H1 (cell line): ENCODE results near the gene ENTPD6. TPM values are rescaled to one million over a fixed set of nuclear protein-coding genes. Genes with fewer than 3 reads are reported as not detected.

Experiments
- CTCF ChIA-PET: fragments of 300-600 bp; sonication (Branson Sonifier 250); formaldehyde crosslinking; loops from one replicate; lab custom pipeline; 2021; ENCODE audit not compliant: partially characterized antibody; lab: Charles Lee
- POLR2A ChIA-PET: fragments of 300-600 bp; sonication (Branson Sonifier 250); formaldehyde crosslinking; loops from one replicate; lab custom pipeline; 2021; ENCODE audit warnings: inconsistent platforms; ENCODE audit not compliant: partially characterized antibody; lab: Charles Lee
- DNase-seq, 2 experiments: peaks; one replicate each; pipeline versions ENCODE4 v3.0.0 to v3.0.0-alpha.2; 2010 to 2022; ENCODE audit warnings: low spot score in 2 of 2, low read depth in 1 of 2, mixed read lengths in 1 of 2
- FAIRE-seq: peaks from 2 replicates; lab custom pipeline; 2011; peaks lifted over from hg19 to GRCh38; lab: Jason Lieb, UNC
- H2AFZ ChIP-seq: 2 replicates; pipeline ENCODE4 v1.8.1; 2012; ENCODE audit warnings: low read length, inconsistent platforms
- H2AK5ac ChIP-seq: 2 replicates; pipeline ENCODE4 v1.6.1; 2013; ENCODE audit warnings: low read depth, low read length
- H2BK120ac ChIP-seq: replicated peaks from 2 replicates; pipeline ENCODE3; 2013; ENCODE audit warnings: low read depth, low read length, inconsistent platforms
- H2BK12ac ChIP-seq: 2 replicates; pipeline ENCODE4 v1.6.1; 2013; ENCODE audit warnings: low read depth, low read length
- H2BK15ac ChIP-seq: 2 replicates; pipeline ENCODE4 v1.6.1; 2013; ENCODE audit warnings: low read length
- H2BK20ac ChIP-seq: 2 replicates; pipeline ENCODE4 v1.6.1; 2013; ENCODE audit warnings: low read length
- H2BK5ac ChIP-seq: 2 replicates; pipeline ENCODE4 v1.6.1; 2013; ENCODE audit warnings: low read depth, low read length
- H3K14ac ChIP-seq: 2 replicates; pipeline ENCODE4 v1.6.1; 2013; ENCODE audit warnings: inconsistent platforms; ENCODE audit not compliant: insufficient read length
- H3K18ac ChIP-seq: 2 replicates; pipeline ENCODE4 v1.6.1; 2013; ENCODE audit warnings: low read length; ENCODE audit errors: extremely low read depth
- H3K23ac ChIP-seq: 2 replicates; pipeline ENCODE4 v1.6.1; 2013; ENCODE audit warnings: inconsistent platforms; ENCODE audit not compliant: insufficient read length
- H3K23me2 ChIP-seq: 2 replicates; pipeline ENCODE4 v1.6.1; 2013; ENCODE audit warnings: low read depth, low read length
- H3K27ac ChIP-seq: 2 replicates; pipeline ENCODE4 v1.6.1; 2011; ENCODE audit warnings: low read depth, low read length, inconsistent platforms
- H3K27me3 ChIP-seq, 4 experiments: replicated peaks in 1 of 4; 1 replicate in 1 of 4; 2 replicates in 3 of 4; pipeline versions ENCODE4 v1.6.1 to v1.8.1; 2011 to 2013; ENCODE audit warnings: low read length in 3 of 4, mild to moderate bottlenecking in 3 of 4, inconsistent platforms in 2 of 4, mixed read lengths in 2 of 4, moderate library complexity in 1 of 4; ENCODE audit not compliant: control insufficient read depth in 3 of 4, insufficient read depth in 3 of 4; ENCODE audit errors: extremely low read depth in 1 of 4
- H3K36me3 ChIP-seq, 4 experiments: 2 replicates each; pipeline versions ENCODE4 v1.6.1 to v1.8.1; 2011 to 2013; ENCODE audit warnings: mild to moderate bottlenecking in 4 of 4, low read length in 3 of 4, moderate library complexity in 2 of 4, control low read depth in 1 of 4, inconsistent platforms in 1 of 4; ENCODE audit not compliant: insufficient read depth in 4 of 4, control insufficient read depth in 2 of 4
- H3K4ac ChIP-seq: replicated peaks from 2 replicates; pipeline ENCODE3; 2013; ENCODE audit warnings: low read length, low read depth, mixed read lengths, inconsistent platforms; ENCODE audit not compliant: insufficient read length
- H3K4me1 ChIP-seq, 4 experiments: replicated peaks in 1 of 4; 1 replicate in 1 of 4; 2 replicates in 3 of 4; pipeline versions ENCODE4 v1.6.1 to v1.8.1; 2011 to 2013; ENCODE audit warnings: low read length in 3 of 4, inconsistent platforms in 2 of 4, mixed read lengths in 1 of 4; ENCODE audit not compliant: insufficient read depth in 4 of 4, control insufficient read depth in 3 of 4
- H3K4me2 ChIP-seq, 2 experiments: 2 replicates each; pipeline versions ENCODE4 v1.6.1 to v1.8.1; 2011 to 2013; ENCODE audit warnings: low read depth in 2 of 2, low read length in 2 of 2, control low read depth in 1 of 2, inconsistent platforms in 1 of 2, mild to moderate bottlenecking in 1 of 2; ENCODE audit not compliant: insufficient read depth in 1 of 2
- H3K4me3 ChIP-seq, 4 experiments: fragments of 200-600, 300-600 bp in 1 of 4; sonication (generic), shearing (Covaris generic), sonication (Bioruptor Twin) in 1 of 4; 2 replicates each; pipeline versions ENCODE4 v1.5.1 to v1.8.1; 2011 to 2016; ENCODE audit warnings: low read length in 4 of 4, low read depth in 3 of 4, control low read depth in 2 of 4, inconsistent platforms in 2 of 4, mild to moderate bottlenecking in 2 of 4, mixed read lengths in 1 of 4, moderate library complexity in 1 of 4; ENCODE audit not compliant: insufficient read depth in 2 of 4; ENCODE audit errors: extremely low read depth in 1 of 4
- H3K56ac ChIP-seq: replicated peaks from 2 replicates; pipeline ENCODE3; 2013; ENCODE audit warnings: low read depth, mild to moderate bottlenecking, mixed read lengths, low read length, inconsistent platforms; ENCODE audit not compliant: insufficient read length
- H3K79me1 ChIP-seq: 2 replicates; pipeline ENCODE4 v1.6.1; 2013; ENCODE audit warnings: low read depth, low read length, control low read depth
- H3K79me2 ChIP-seq, 2 experiments: 2 replicates each; pipeline versions ENCODE4 v1.6.1 to v1.8.1; 2012 to 2013; ENCODE audit warnings: low read length in 2 of 2, mild to moderate bottlenecking in 2 of 2, inconsistent platforms in 1 of 2; ENCODE audit not compliant: insufficient read depth in 2 of 2, control insufficient read depth in 1 of 2
- H3K9ac ChIP-seq, 4 experiments: replicated peaks in 1 of 4; 1 replicate in 1 of 4; 2 replicates in 3 of 4; pipeline versions ENCODE4 v1.6.1 to v1.8.1; 2011 to 2013; ENCODE audit warnings: low read depth in 3 of 4, low read length in 3 of 4, control low read depth in 2 of 4, mild to moderate bottlenecking in 2 of 4, moderate library complexity in 2 of 4, inconsistent platforms in 1 of 4; ENCODE audit errors: extremely low read depth in 1 of 4
- H3K9me3 ChIP-seq, 2 experiments: 2 replicates each; pipeline versions ENCODE4 v1.6.1 to v1.8.1; 2012 to 2013; ENCODE audit warnings: mild to moderate bottlenecking in 2 of 2, moderate library complexity in 2 of 2, control low read depth in 1 of 2, inconsistent platforms in 1 of 2, low read depth in 1 of 2, low read length in 1 of 2, mixed read lengths in 1 of 2; ENCODE audit not compliant: insufficient read depth in 2 of 2
- H4K20me1 ChIP-seq, 2 experiments: replicated peaks in 1 of 2; 2 replicates each; pipeline versions ENCODE3 to v1.8.1; 2011 to 2013; ENCODE audit warnings: inconsistent platforms in 2 of 2, low read length in 2 of 2, mild to moderate bottlenecking in 1 of 2; ENCODE audit not compliant: insufficient read depth in 2 of 2, control insufficient read depth in 1 of 2
- H4K5ac ChIP-seq: 2 replicates; pipeline ENCODE4 v1.6.1; 2013; ENCODE audit warnings: low read length, low read depth, mixed read lengths, inconsistent platforms; ENCODE audit not compliant: insufficient read length
- H4K8ac ChIP-seq: 2 replicates; pipeline ENCODE4 v1.8.0; 2013; ENCODE audit warnings: mild to moderate bottlenecking, moderate library complexity, low read length, inconsistent platforms; ENCODE audit not compliant: insufficient read depth; ENCODE audit errors: extremely low read depth
- H4K91ac ChIP-seq: replicated peaks from 2 replicates; pipeline ENCODE3; 2013; ENCODE audit warnings: low read length, mixed read lengths, inconsistent platforms; ENCODE audit not compliant: insufficient read length
- ATF3 ChIP-seq: IDR thresholded peaks from 2 replicates; pipeline ENCODE4 v1.6.1; 2011; ENCODE audit warnings: low read depth, mild to moderate bottlenecking, low read length; ENCODE audit not compliant: insufficient read depth
- BCL11A ChIP-seq, 2 experiments: IDR thresholded peaks; one replicate each; pipeline ENCODE4 v1.6.1; 2011; ENCODE audit warnings: low read depth in 2 of 2, low read length in 2 of 2, mild to moderate bottlenecking in 2 of 2
- CHD2 ChIP-seq: IDR thresholded peaks from 2 replicates; pipeline ENCODE4 v1.6.1; 2012; ENCODE audit warnings: low read length, improper control_type of control experiment
- CTBP2 ChIP-seq: IDR thresholded peaks from 2 replicates; pipeline ENCODE4 v1.7.0; 2011; ENCODE audit warnings: borderline replicate concordance, mild to moderate bottlenecking, moderate library complexity, mixed read lengths, low read length; ENCODE audit not compliant: insufficient read depth, insufficient read length
- EGR1 ChIP-seq: IDR thresholded peaks from 2 replicates; pipeline ENCODE4 v1.6.1; 2011; ENCODE audit warnings: low read depth, low read length, borderline replicate concordance
- JUN ChIP-seq: IDR thresholded peaks from 2 replicates; pipeline ENCODE4 v1.6.1; 2011; ENCODE audit warnings: low read depth, mild to moderate bottlenecking, improper control_type of control experiment, low read length
- PHF8 ChIP-seq: fragments of 200-600 bp; sonication (generic); conservative IDR thresholded peaks from 2 replicates; pipeline ENCODE4 v1.7.1; 2012; ENCODE audit warnings: low read depth, mild to moderate bottlenecking, inconsistent platforms, low read length, moderate library complexity
- POLR2A ChIP-seq, 2 experiments: IDR thresholded peaks; 1 replicate in 1 of 2; 2 replicates in 1 of 2; pipeline ENCODE4 v1.6.1; 2011; ENCODE audit warnings: low read depth in 2 of 2, low read length in 2 of 2, mild to moderate bottlenecking in 2 of 2; ENCODE audit errors: control extremely low read depth in 1 of 2
- POU5F1 ChIP-seq: IDR thresholded peaks from 2 replicates; pipeline ENCODE4 v1.6.1; 2011; ENCODE audit warnings: low read depth, mild to moderate bottlenecking, low read length, moderate library complexity
- SIN3A ChIP-seq, 2 experiments: IDR thresholded peaks in 1 of 2; conservative IDR thresholded peaks in 1 of 2; 2 replicates each; pipeline ENCODE4 v1.6.1; 2011 to 2012; ENCODE audit warnings: low read length in 2 of 2, improper control_type of control experiment in 1 of 2, low read depth in 1 of 2, mild to moderate bottlenecking in 1 of 2
- SIX5 ChIP-seq: IDR thresholded peaks from 2 replicates; pipeline ENCODE4 v1.6.1; 2011; ENCODE audit warnings: mild to moderate bottlenecking, low read depth, low read length
- SP2 ChIP-seq: IDR thresholded peaks from 2 replicates; pipeline ENCODE4 v1.6.1; 2012; ENCODE audit warnings: mild to moderate bottlenecking, low read length, inconsistent platforms
- TAF1 ChIP-seq: IDR thresholded peaks from 2 replicates; pipeline ENCODE4 v1.6.1; 2011; ENCODE audit warnings: mild to moderate bottlenecking, low read depth, low read length
- ZNF274 ChIP-seq: IDR thresholded peaks from 2 replicates; pipeline ENCODE4 v1.7.0; 2012; ENCODE audit warnings: low read length, borderline replicate concordance; ENCODE audit errors: extremely low read depth
- WGBS, 2 experiments: shearing (Covaris generic) in 1 of 2; methylation state at CpG; one replicate each; pipeline versions ENCODE4 v1.1.6 to v1.1.7; 2013 to 2015; ENCODE audit warnings: low lambda C conversion rate in 2 of 2, mixed read lengths in 2 of 2, inconsistent platforms in 1 of 2, low coverage in 1 of 2, missing lambda C conversion rate in 1 of 2; ENCODE audit not compliant: insufficient replicate concordance in 2 of 2, insufficient coverage in 1 of 2, insufficient read length in 1 of 2; ENCODE audit errors: extremely low coverage in 1 of 2, missing lambda C conversion rate in 1 of 2; 5-methylcytosine and 5-hydroxymethylcytosine counted together
- polyA plus RNA-seq, 7 experiments: library from polyadenylated mRNA; depleted of rRNA in 3 of 7; stranded (reverse) in 5 of 7; unstranded in 2 of 7; fragments of >200 nt in 5 of 7; fragments of 200-250 nt in 2 of 7; gene quantifications; 1 replicate in 5 of 7; 2 replicates in 1 of 7; 4 replicates in 1 of 7; pipeline versions ENCODE4 v1.2.1 to v1.2.3, GENCODE V29; 2011 to 2013; ENCODE audit warnings: missing spikeins in 2 of 7, mixed read lengths in 2 of 7
- total RNA-seq: library from RNA; stranded (reverse); fragmentation: NEBNext Ultra II Directional; extraction: Animal tissue kit (Norgen Biotek cat#: 25700); gene quantifications from 2 replicates; pipeline ENCODE4 v1.2.1, GENCODE V29; 2021

ENTPD6 gene
- total and polyA plus RNA-seq, 2 of the 8 experiments (the other 6 are each of a cell fraction or from before 2014, with no cell fraction given), result 47.8 to 57.3 TPM

GRCh38 chr20:25219365-25219764 is 23.9 kb downstream of the ENTPD6 start:
- no peak overlapping the region for H3K23ac ChIP-seq
- no peaks in the 10 kb centered on the region for H3K27me3 ChIP-seq
- POLR2A ChIA-PET, result no interaction called here
- no peak overlapping the region for H3K4ac ChIP-seq
- DNase-seq, result no peak
- CTCF ChIA-PET, result interaction anchor here (1.0 to 2.9 kb wide), 4 partner anchors 12 to 137 kb away, joined by 3 to 6 read pairs (median 4); partner anchors contain the start of gene VSX1
- FAIRE-seq, result no peak
- TF ChIP-seq SIN3A (conservative IDR thresholded peaks at IDR 0.05 in 1 of 2, IDR thresholded peaks at IDR 0.05 in 1 of 2; ENCODE audit: low read depth in 1 of 2, low read length in 2 of 2) (no peak), TAF1 (no peak), POLR2A (IDR thresholded peaks at IDR 0.05; ENCODE audit: control extremely low read depth in 1 of 2, low read depth in 2 of 2, low read length in 2 of 2) (no peak), SIX5 (no peak), PHF8 (no peak), SP2 (no peak), JUN (no peak), EGR1 (no peak), ATF3 (no peak), CTBP2 (no peak), ZNF274 (no peak), BCL11A (IDR thresholded peaks at IDR 0.05; ENCODE audit: low read depth in 2 of 2, low read length in 2 of 2) (no peak), CHD2 (no peak), POU5F1 (no peak)
- H3K56ac ChIP-seq, result no peak overlapping the region
- H2AFZ ChIP-seq, result no peak overlapping the region
- no peak overlapping the region for H4K8ac ChIP-seq
- no peak overlapping the region for H2BK5ac ChIP-seq
- H3K9me3 ChIP-seq, result no peaks in the 10 kb centered on the region
- no peak overlapping the region for H2AK5ac ChIP-seq
- no peak overlapping the region for H3K18ac ChIP-seq
- no peaks in the 10 kb centered on the region for H3K79me2 ChIP-seq
- 93% methylated on average over 7 of the region's 7 CpGs; no CpG with 5 or more reads in 1 of the 2 experiments for WGBS, 2 experiments
- H3K79me1 ChIP-seq, result no peaks in the 10 kb centered on the region
- no peak overlapping the region for H3K4me2 ChIP-seq
- H3K4me1 ChIP-seq, result peaks cover 0 to 5% (median 2%) of the 10 kb centered on the region in 4 experiments; a peak in 2 of 7 replicates
- no peak overlapping the region for H4K91ac ChIP-seq
- H3K27ac ChIP-seq, result no peak overlapping the region
- H3K23me2 ChIP-seq, result no peaks in the 10 kb centered on the region
- no peak overlapping the region for H2BK120ac ChIP-seq
- H4K5ac ChIP-seq, result no peak overlapping the region
- H2BK12ac ChIP-seq, result no peak overlapping the region
- H3K9ac ChIP-seq, result no peak overlapping the region
- peaks cover 0 to 5% (median 0%) of the 10 kb centered on the region in 4 experiments; a peak in 2 of 8 replicates for H3K36me3 ChIP-seq
- H4K20me1 ChIP-seq, result peaks cover 2 to 7% of the 10 kb centered on the region in 2 experiments
- no peak overlapping the region for H2BK15ac ChIP-seq
- H3K4me3 ChIP-seq, result no peak overlapping the region
- H2BK20ac ChIP-seq, result no peak overlapping the region
- H3K14ac ChIP-seq, result no peak overlapping the region
